RWPE1 (cell line): Measurements from ENCODE around the gene IRGQ.

Experiments used
- CTCF ChIA-PET: fragments of 350-600 bp; sonication (Branson Sonifier 250); formaldehyde crosslinking; extraction: SDS; loops from one replicate; lab custom pipeline; 2021; lab: Yijun Ruan, JAX
- POLR2A ChIA-PET: fragments of 400-600 bp; formaldehyde crosslinking; extraction: SDS; loops from one replicate; lab custom pipeline; 2020; ENCODE audit warnings: antibody characterized with exemption; ENCODE audit not compliant: low non-redundant PET; lab: Yijun Ruan, JAX
- DNase-seq: peaks from one replicate; pipeline ENCODE4 v3.0.0; 2012; ENCODE audit warnings: low spot score
- H3K27ac ChIP-seq: fragments of 450-650 bp; 2 replicates; pipeline ENCODE4 v1.5.1; 2017
- CTCF ChIP-seq: fragments of 450-650 bp; conservative IDR thresholded peaks from 2 replicates; pipeline ENCODE4 v1.5.1; 2017; ENCODE audit warnings: low read depth, mild to moderate bottlenecking

IRGQ gene

GRCh38 chr19:43599635-43600295 is 3.8 kb upstream of the IRGQ start:
- DNase-seq, result no peak
- CTCF ChIA-PET, result interaction anchor here (0.6 to 0.7 kb wide), 2 partner anchors 146 to 1462 kb away, joined by 3 read pairs; no protein-coding TSS in a partner anchor
- TF ChIP-seq CTCF, result no peak
- POLR2A ChIA-PET, result no interaction called here
- peak overlapping the region; percentile 31 for H3K27ac ChIP-seq

- ChIA-PET POLR2A (no interaction called here), CTCF (no interaction called here)
- H3K27ac ChIP-seq, result 0 out of 2 replicates have a peak overlapping the region, but pooled peaks have one; percentile 7
- no peak for DNase-seq
- TF ChIP-seq CTCF, result no peak
Observed at GRCh38 chr19:43598445-43599240, 2.7 kb upstream of the IRGQ start.

- no peak overlapping the region for H3K27ac ChIP-seq
- DNase-seq, result no peak
- CTCF ChIA-PET, result interaction anchor here (1.0 kb wide), 1 partner anchor 24 kb away, joined by 3 read pairs; no protein-coding TSS in a partner anchor
- TF ChIP-seq CTCF, result no peak
- POLR2A ChIA-PET, result interaction anchor here (0.6 kb wide), 1 partner anchor 70 kb away, joined by 5 read pairs; no protein-coding TSS in a partner anchor
Observed at GRCh38 chr19:43597876-43598275, 1.9 kb upstream of the IRGQ start.

GRCh38 chr19:43596842-43597461 is 1.0 kb upstream of the IRGQ start:
- CTCF ChIA-PET, result interaction anchor here (0.9 to 1.0 kb wide), 2 partner anchors 23 to 62 kb away, joined by 3 read pairs; no protein-coding TSS in a partner anchor
- no peak for DNase-seq
- POLR2A ChIA-PET, result interaction anchor here (0.6 kb wide), 1 partner anchor 171 kb away, joined by 3 read pairs; no protein-coding TSS in a partner anchor
- no peak for TF ChIP-seq CTCF
- peak overlapping the region; percentile 92 for H3K27ac ChIP-seq

- DNase-seq, result no peak
- no peak for TF ChIP-seq CTCF
- H3K27ac ChIP-seq, result peak overlapping the region; percentile 92
- ChIA-PET CTCF (interaction anchor here (0.6 kb wide), 1 partner anchor 158 kb away, joined by 3 read pairs; no protein-coding TSS in a partner anchor), POLR2A (interaction anchor here (0.6 to 1.1 kb wide), 4 partner anchors 11 to 76 kb away, joined by 3 to 5 read pairs (median 4); no protein-coding TSS in a partner anchor)
Observed at GRCh38 chr19:43595605-43595998, 332 bp downstream of the IRGQ start.
